Thyroid gland (tissue), 4 donors: ENCODE measurements around the gene ERICH2.

Experiments
- POLR2A ChIP-seq, 2 donors: fragments of 450-650 bp; IDR thresholded peaks; one replicate each; pipeline ENCODE4 v1.6.1; 2017; ENCODE audit warnings: antibody characterized with exemption in 2 of 2, mild to moderate bottlenecking in 2 of 2, moderate library complexity in 1 of 2
- TF ChIP-seq, protein P1 (sequence below), 6 experiments: fragments of 200-600 bp in 3 of 6; fragments of 450-650 bp in 3 of 6; sonication (generic) in 3 of 6; IDR thresholded peaks; one replicate each; pipeline ENCODE4 v1.5.1; 2016 to 2019; ENCODE audit warnings: antibody characterized with exemption in 6 of 6, mild to moderate bottlenecking in 2 of 6, inconsistent platforms in 1 of 6, moderate library complexity in 1 of 6

- TF ChIP-seq, protein P1, sequence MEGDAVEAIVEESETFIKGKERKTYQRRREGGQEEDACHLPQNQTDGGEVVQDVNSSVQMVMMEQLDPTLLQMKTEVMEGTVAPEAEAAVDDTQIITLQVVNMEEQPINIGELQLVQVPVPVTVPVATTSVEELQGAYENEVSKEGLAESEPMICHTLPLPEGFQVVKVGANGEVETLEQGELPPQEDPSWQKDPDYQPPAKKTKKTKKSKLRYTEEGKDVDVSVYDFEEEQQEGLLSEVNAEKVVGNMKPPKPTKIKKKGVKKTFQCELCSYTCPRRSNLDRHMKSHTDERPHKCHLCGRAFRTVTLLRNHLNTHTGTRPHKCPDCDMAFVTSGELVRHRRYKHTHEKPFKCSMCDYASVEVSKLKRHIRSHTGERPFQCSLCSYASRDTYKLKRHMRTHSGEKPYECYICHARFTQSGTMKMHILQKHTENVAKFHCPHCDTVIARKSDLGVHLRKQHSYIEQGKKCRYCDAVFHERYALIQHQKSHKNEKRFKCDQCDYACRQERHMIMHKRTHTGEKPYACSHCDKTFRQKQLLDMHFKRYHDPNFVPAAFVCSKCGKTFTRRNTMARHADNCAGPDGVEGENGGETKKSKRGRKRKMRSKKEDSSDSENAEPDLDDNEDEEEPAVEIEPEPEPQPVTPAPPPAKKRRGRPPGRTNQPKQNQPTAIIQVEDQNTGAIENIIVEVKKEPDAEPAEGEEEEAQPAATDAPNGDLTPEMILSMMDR (IDR thresholded peaks at IDR 0.05): no peak
- TF ChIP-seq POLR2A (IDR thresholded peaks at IDR 0.05): no peak
Measured at GRCh38 chr2:170764880-170765261, 5.3 kb upstream of the ERICH2 start.
